HEK293 (cell line): ENCODE data around the gene TLR4.

Experiments used
- BCL11B ChIP-seq: fragments of 450-650 bp; formaldehyde crosslinking; IDR thresholded peaks from 2 replicates; pipeline ENCODE4 v1.5.1; 2016; ENCODE audit warnings: low read depth, missing biosample characterization, missing genetic modification characterization
- ZFP69B ChIP-seq: fragments of 450-650 bp; formaldehyde crosslinking; IDR thresholded peaks from 2 replicates; pipeline ENCODE4 v1.5.1; 2016; ENCODE audit warnings: missing biosample characterization, missing genetic modification characterization
- ZNF266 ChIP-seq: fragments of 450-650 bp; formaldehyde crosslinking; IDR thresholded peaks from 2 replicates; pipeline ENCODE4 v1.5.1; 2016; ENCODE audit warnings: missing biosample characterization, missing genetic modification characterization, low read depth
- ZNF274 ChIP-seq, 2 experiments: fragments of 200-500 bp in 1 of 2; fragments of 450-650 bp in 1 of 2; sonication (Bioruptor generic) in 1 of 2; formaldehyde crosslinking in 1 of 2; IDR thresholded peaks; 2 replicates each; pipeline versions ENCODE4 v1.5.1 to v1.6.1; 2014 to 2016; ENCODE audit warnings: borderline replicate concordance in 1 of 2, inconsistent platforms in 1 of 2, low read length in 1 of 2, missing biosample characterization in 1 of 2, missing genetic modification characterization in 1 of 2
- ZNF768 ChIP-seq: fragments of 450-650 bp; formaldehyde crosslinking; IDR thresholded peaks from 2 replicates; pipeline ENCODE4 v1.5.1; 2018; ENCODE audit warnings: missing biosample characterization, mild to moderate bottlenecking, missing genetic modification characterization
- ZSCAN16 ChIP-seq: fragments of 450-650 bp; formaldehyde crosslinking; IDR thresholded peaks from 2 replicates; pipeline ENCODE4 v1.5.1; 2016; ENCODE audit warnings: missing biosample characterization, missing genetic modification characterization
- TF ChIP-seq, protein P1 (sequence below): fragments of 450-650 bp; formaldehyde crosslinking; IDR thresholded peaks from 2 replicates; pipeline ENCODE4 v1.5.1; 2016; ENCODE audit warnings: missing biosample characterization, missing genetic modification characterization
- TF ChIP-seq, protein P2 (sequence below): fragments of 450-650 bp; formaldehyde crosslinking; IDR thresholded peaks from 2 replicates; pipeline ENCODE4 v1.5.1; 2016; ENCODE audit warnings: missing biosample characterization, missing genetic modification characterization, low read depth
- TF ChIP-seq, protein P3 (sequence below): sonication (generic); formaldehyde crosslinking; IDR thresholded peaks from 2 replicates; pipeline ENCODE4 v1.8.1; 2022; ENCODE audit warnings: mild to moderate bottlenecking, moderate library complexity, missing genetic modification reagents
- TF ChIP-seq, protein P4 (sequence below): fragments of 450-650 bp; formaldehyde crosslinking; IDR thresholded peaks from 2 replicates; pipeline ENCODE4 v1.5.1; 2016; ENCODE audit warnings: missing biosample characterization, missing genetic modification characterization
- TF ChIP-seq, protein P5 (sequence below): fragments of 450-650 bp; IDR thresholded peaks from 2 replicates; pipeline ENCODE4 v1.5.1; 2018; ENCODE audit warnings: missing biosample characterization, mild to moderate bottlenecking, missing genetic modification characterization

DNA sequence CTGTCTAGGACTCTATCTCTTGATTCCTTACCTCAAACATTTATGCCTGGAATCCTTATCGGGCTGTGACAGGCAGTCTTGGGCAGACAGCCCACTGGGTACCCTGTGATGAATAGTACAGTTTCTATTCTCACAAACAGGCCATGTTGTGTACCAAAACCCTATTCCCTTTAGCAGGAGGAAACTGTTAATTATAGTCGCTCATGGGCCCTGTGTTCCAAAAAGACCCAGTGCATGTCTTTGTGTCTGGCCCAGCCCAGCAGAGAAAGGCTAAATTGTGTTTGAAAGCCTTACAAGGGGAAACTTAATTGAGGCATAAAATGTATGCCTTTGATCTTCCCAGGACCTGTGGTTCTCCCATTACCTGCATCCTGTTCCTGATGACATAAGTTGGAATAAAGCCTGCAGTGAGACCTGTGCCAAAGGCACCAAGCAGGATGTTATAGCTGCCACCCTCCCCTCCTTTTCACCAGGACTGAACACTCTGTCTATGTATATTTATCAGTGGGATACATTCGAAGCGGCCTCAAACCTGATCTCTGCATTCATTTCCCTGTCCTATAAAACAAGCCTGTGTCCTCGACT, 43.3 kb downstream of the TLR4 start:
- TF ChIP-seq, protein P1, sequence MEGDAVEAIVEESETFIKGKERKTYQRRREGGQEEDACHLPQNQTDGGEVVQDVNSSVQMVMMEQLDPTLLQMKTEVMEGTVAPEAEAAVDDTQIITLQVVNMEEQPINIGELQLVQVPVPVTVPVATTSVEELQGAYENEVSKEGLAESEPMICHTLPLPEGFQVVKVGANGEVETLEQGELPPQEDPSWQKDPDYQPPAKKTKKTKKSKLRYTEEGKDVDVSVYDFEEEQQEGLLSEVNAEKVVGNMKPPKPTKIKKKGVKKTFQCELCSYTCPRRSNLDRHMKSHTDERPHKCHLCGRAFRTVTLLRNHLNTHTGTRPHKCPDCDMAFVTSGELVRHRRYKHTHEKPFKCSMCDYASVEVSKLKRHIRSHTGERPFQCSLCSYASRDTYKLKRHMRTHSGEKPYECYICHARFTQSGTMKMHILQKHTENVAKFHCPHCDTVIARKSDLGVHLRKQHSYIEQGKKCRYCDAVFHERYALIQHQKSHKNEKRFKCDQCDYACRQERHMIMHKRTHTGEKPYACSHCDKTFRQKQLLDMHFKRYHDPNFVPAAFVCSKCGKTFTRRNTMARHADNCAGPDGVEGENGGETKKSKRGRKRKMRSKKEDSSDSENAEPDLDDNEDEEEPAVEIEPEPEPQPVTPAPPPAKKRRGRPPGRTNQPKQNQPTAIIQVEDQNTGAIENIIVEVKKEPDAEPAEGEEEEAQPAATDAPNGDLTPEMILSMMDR, result no peak
- TF ChIP-seq ZNF274 (IDR thresholded peaks at IDR 0.05; ENCODE audit: low read length), result no peak
- no peak for TF ChIP-seq ZNF274 (tag by site-specific recombination; IDR thresholded peaks at IDR 0.05; ENCODE audit: borderline replicate concordance)
- no peak for TF ChIP-seq ZNF768
- TF ChIP-seq, protein P2, sequence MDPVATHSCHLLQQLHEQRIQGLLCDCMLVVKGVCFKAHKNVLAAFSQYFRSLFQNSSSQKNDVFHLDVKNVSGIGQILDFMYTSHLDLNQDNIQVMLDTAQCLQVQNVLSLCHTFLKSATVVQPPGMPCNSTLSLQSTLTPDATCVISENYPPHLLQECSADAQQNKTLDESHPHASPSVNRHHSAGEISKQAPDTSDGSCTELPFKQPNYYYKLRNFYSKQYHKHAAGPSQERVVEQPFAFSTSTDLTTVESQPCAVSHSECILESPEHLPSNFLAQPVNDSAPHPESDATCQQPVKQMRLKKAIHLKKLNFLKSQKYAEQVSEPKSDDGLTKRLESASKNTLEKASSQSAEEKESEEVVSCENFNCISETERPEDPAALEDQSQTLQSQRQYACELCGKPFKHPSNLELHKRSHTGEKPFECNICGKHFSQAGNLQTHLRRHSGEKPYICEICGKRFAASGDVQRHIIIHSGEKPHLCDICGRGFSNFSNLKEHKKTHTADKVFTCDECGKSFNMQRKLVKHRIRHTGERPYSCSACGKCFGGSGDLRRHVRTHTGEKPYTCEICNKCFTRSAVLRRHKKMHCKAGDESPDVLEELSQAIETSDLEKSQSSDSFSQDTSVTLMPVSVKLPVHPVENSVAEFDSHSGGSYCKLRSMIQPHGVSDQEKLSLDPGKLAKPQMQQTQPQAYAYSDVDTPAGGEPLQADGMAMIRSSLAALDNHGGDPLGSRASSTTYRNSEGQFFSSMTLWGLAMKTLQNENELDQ (tag by site-specific recombination), result no peak
- no peak for TF ChIP-seq BCL11B (tag by site-specific recombination)
- TF ChIP-seq ZSCAN16 (tag by site-specific recombination), result no peak
- TF ChIP-seq, protein P3, sequence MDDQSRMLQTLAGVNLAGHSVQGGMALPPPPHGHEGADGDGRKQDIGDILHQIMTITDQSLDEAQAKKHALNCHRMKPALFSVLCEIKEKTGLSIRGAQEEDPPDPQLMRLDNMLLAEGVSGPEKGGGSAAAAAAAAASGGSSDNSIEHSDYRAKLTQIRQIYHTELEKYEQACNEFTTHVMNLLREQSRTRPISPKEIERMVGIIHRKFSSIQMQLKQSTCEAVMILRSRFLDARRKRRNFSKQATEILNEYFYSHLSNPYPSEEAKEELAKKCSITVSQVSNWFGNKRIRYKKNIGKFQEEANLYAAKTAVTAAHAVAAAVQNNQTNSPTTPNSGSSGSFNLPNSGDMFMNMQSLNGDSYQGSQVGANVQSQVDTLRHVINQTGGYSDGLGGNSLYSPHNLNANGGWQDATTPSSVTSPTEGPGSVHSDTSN (CRISPR knock-in tag), result no peak
- TF ChIP-seq, protein P4, sequence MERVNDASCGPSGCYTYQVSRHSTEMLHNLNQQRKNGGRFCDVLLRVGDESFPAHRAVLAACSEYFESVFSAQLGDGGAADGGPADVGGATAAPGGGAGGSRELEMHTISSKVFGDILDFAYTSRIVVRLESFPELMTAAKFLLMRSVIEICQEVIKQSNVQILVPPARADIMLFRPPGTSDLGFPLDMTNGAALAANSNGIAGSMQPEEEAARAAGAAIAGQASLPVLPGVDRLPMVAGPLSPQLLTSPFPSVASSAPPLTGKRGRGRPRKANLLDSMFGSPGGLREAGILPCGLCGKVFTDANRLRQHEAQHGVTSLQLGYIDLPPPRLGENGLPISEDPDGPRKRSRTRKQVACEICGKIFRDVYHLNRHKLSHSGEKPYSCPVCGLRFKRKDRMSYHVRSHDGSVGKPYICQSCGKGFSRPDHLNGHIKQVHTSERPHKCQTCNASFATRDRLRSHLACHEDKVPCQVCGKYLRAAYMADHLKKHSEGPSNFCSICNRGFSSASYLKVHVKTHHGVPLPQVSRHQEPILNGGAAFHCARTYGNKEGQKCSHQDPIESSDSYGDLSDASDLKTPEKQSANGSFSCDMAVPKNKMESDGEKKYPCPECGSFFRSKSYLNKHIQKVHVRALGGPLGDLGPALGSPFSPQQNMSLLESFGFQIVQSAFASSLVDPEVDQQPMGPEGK (tag by site-specific recombination), result no peak
- TF ChIP-seq, protein P5, sequence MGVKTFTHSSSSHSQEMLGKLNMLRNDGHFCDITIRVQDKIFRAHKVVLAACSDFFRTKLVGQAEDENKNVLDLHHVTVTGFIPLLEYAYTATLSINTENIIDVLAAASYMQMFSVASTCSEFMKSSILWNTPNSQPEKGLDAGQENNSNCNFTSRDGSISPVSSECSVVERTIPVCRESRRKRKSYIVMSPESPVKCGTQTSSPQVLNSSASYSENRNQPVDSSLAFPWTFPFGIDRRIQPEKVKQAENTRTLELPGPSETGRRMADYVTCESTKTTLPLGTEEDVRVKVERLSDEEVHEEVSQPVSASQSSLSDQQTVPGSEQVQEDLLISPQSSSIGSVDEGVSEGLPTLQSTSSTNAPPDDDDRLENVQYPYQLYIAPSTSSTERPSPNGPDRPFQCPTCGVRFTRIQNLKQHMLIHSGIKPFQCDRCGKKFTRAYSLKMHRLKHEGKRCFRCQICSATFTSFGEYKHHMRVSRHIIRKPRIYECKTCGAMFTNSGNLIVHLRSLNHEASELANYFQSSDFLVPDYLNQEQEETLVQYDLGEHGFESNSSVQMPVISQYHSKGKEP (tag by site-specific recombination), result no peak
- no peak for TF ChIP-seq ZNF266
- TF ChIP-seq ZFP69B (tag by site-specific recombination), result no peak
